DOHH2 (cell line): ENCODE measurements around the gene EID3.

Experiments
- EZH2phosphoT487 ChIP-seq: fragments of 200-600 bp; sonication (generic); IDR thresholded peaks from 2 replicates; pipeline ENCODE4 v1.6.1; 2017; ENCODE audit warnings: borderline replicate concordance, mild to moderate bottlenecking, antibody characterized with exemption, low read length, moderate library complexity, mixed read lengths
- TF ChIP-seq, protein P1 (sequence below): fragments of 200-600 bp; sonication (generic); IDR thresholded peaks from one replicate; pipeline ENCODE4 v1.5.1; 2014; ENCODE audit warnings: antibody characterized with exemption, mild to moderate bottlenecking, low read depth, low read length; ENCODE audit not compliant: poor library complexity, severe bottlenecking

DNA sequence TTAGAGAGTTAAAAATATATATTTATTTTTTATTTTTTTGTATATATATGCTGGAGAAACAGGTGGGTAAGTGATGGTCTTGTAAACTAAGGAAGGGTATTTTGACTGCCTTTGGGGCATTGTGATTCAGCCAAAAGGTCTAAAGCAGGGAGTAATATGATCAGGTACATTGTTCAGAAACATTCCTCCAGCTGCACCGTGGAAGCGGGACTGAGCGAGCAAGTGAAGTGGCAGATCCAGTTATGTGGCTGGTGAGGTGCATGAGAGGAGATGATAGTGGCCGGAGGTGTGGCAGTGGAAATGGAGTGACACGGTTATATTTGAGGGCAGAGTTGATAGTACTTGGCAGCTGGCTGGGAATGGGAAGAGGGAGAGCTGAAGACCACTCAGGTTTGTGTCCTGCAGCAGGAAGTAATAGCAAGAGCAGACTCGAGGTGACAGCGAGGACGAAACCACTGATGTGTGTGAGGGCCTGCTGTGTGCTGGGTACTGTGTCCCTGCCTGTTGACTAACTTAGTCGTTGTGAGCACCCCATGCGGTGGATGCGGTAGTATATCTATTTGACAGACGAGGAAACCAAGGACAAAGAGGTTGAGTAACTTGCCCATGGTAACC lies 39.2 kb downstream of the EID3 start:
- TF ChIP-seq, protein P1, sequence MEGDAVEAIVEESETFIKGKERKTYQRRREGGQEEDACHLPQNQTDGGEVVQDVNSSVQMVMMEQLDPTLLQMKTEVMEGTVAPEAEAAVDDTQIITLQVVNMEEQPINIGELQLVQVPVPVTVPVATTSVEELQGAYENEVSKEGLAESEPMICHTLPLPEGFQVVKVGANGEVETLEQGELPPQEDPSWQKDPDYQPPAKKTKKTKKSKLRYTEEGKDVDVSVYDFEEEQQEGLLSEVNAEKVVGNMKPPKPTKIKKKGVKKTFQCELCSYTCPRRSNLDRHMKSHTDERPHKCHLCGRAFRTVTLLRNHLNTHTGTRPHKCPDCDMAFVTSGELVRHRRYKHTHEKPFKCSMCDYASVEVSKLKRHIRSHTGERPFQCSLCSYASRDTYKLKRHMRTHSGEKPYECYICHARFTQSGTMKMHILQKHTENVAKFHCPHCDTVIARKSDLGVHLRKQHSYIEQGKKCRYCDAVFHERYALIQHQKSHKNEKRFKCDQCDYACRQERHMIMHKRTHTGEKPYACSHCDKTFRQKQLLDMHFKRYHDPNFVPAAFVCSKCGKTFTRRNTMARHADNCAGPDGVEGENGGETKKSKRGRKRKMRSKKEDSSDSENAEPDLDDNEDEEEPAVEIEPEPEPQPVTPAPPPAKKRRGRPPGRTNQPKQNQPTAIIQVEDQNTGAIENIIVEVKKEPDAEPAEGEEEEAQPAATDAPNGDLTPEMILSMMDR = no peak
- no peak for TF ChIP-seq EZH2phosphoT487
